ENCODE data around the gene TBCD.
A peak's percentile ranks its signal among the peaks of the same experiment; 100 is the strongest.

DNA sequence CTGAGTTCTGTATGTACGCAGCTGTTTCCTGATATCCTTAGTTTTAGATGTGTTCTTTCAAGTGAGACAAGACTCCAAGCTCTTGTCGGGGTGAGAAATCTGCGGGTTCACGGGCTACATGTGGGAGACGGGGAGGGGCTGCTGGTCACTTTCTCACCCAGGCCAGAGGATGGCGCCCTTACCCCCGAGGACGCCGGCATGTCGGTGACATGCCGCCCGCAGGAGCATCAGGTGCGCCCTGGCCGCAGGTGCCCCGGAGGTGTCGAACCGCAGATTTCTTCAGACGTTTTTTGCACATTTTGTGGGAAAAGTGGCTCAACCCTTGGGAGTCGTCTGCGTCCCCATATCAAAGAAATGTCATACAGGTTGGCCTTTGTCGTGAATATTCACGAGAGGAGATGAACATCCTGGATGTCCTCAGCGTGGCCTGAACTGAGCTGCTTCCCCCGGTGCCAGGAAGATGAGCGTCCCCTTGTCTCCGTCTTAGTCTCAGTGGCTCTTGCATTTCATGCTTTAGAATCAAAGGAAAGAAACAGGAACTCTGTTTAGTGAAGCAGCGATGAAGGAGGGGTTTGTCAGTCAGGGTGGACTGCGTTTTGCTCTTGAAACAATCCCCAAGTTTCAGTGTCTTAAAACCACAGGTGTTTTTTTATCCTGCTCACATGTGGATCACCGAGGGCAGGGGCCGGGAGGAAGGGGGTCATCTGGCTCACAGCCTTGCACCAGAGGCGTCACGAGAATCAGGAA, 163.3 kb downstream of the TBCD start:
- TF ChIP-seq CTCF (conservative IDR thresholded peaks at IDR 0.05 in 1 of 2, IDR thresholded peaks at IDR 0.05 in 1 of 2; ENCODE audit: extremely low read depth in 1 of 2, insufficient read depth in 1 of 2, low read depth in 1 of 2, low read length in 2 of 2) (peak in 1 of 2 donors; percentile 12), EZH2 (IDR thresholded peaks at IDR 0.05; ENCODE audit: borderline replicate concordance, low read length) (no peak)

Data from mammary epithelial cell (primary cell).